Measurements from ENCODE around the gene ACYP2.
"Not testable (repeated sequence)": the region's sequence is repeated elsewhere in the genome, so short reads cannot be mapped to it uniquely, and the experiment has no call there.

ACYP2 gene

GRCh38 chr2:54099829-54100585 lies 15.4 kb upstream of the ACYP2 start:
- DNase-seq = no peak

- DNase-seq = no peak
Observed at GRCh38 chr2:54100772-54101171, 14.6 kb upstream of the ACYP2 start.

- DNase-seq = peak; percentile 51
Observed at GRCh38 chr2:54103454-54104314, 11.7 kb upstream of the ACYP2 start.

- DNase-seq = peak; percentile 59
Observed at GRCh38 chr2:54106631-54107454, 8.6 kb upstream of the ACYP2 start.

GRCh38 chr2:54107455-54107764 lies 8.0 kb upstream of the ACYP2 start:
- no peak for DNase-seq

- DNase-seq = no peak
Observed at GRCh38 chr2:54107903-54108615, 7.4 kb upstream of the ACYP2 start.

GRCh38 chr2:54109848-54110247 lies 5.6 kb upstream of the ACYP2 start:
- DNase-seq = no peak

- not testable (repeated sequence) for DNase-seq
Observed at GRCh38 chr2:54114479-54114878, 936 bp upstream of the ACYP2 start.

GRCh38 chr2:54114936-54115283 lies 505 bp upstream of the ACYP2 start:
- no peak for DNase-seq

- not testable (repeated sequence) for DNase-seq
Observed at GRCh38 chr2:54116598-54116997, 1.2 kb downstream of the ACYP2 start.

- DNase-seq = no peak
Observed at GRCh38 chr2:54120950-54121349, 5.5 kb downstream of the ACYP2 start.

- DNase-seq = no peak
Observed at GRCh38 chr2:54122171-54122935, 6.9 kb downstream of the ACYP2 start.

- DNase-seq = no peak
Observed at GRCh38 chr2:54122939-54123338, 7.5 kb downstream of the ACYP2 start.

GRCh38 chr2:54127174-54127573 lies 11.8 kb downstream of the ACYP2 start:
- not testable (repeated sequence) for DNase-seq

- DNase-seq = no peak
Observed at GRCh38 chr2:54133056-54133455, 17.6 kb downstream of the ACYP2 start.

- no peak for DNase-seq
Observed at GRCh38 chr2:54139210-54139609, 23.8 kb downstream of the ACYP2 start.

GRCh38 chr2:54143780-54144179 lies 28.4 kb downstream of the ACYP2 start:
- DNase-seq = no peak

- no peak for DNase-seq
Observed at GRCh38 chr2:54148391-54148790, 33.0 kb downstream of the ACYP2 start.

GRCh38 chr2:54149638-54150441 lies 34.4 kb downstream of the ACYP2 start:
- DNase-seq = no peak

- DNase-seq = no peak
Observed at GRCh38 chr2:54158311-54158710, 42.9 kb downstream of the ACYP2 start.
